K562 (cell line): ENCODE results near the gene MRPL10. TPM values are rescaled to one million over a fixed set of nuclear protein-coding genes. Genes with fewer than 3 reads are reported as not detected.

Experiments used
- RBM17 ChIP-seq: fragments of 200-400 bp; formaldehyde crosslinking; IDR thresholded peaks from 2 replicates; pipeline ENCODE4 v1.6.1; 2017; ENCODE audit warnings: low read depth, mild to moderate bottlenecking, low read length, borderline replicate concordance
- TCFL5 ChIP-seq: fragments of 250-450 bp; sonication (Bioruptor Pico); conservative IDR thresholded peaks from 2 replicates; pipeline ENCODE4 v1.6.1; 2021; ENCODE audit warnings: mild to moderate bottlenecking, moderate library complexity, matching md5 sums
- ZNF3 ChIP-seq: fragments of 250-450 bp; sonication (Bioruptor Pico); IDR thresholded peaks from 2 replicates; pipeline ENCODE4 v1.5.0; 2021; ENCODE audit warnings: mild to moderate bottlenecking, moderate library complexity
- ZNF695 ChIP-seq: fragments of 450-650 bp; formaldehyde crosslinking; IDR thresholded peaks from 2 replicates; pipeline ENCODE4 v1.4.0; 2020; ENCODE audit warnings: mild to moderate bottlenecking, moderate library complexity
- ZNF76 ChIP-seq: fragments of 250-450 bp; sonication (Bioruptor Pico); IDR thresholded peaks from 2 replicates; pipeline ENCODE4 v1.4.0; 2020; ENCODE audit warnings: mild to moderate bottlenecking, moderate library complexity, borderline replicate concordance
- ZSCAN32 ChIP-seq: fragments of 450-650 bp; formaldehyde crosslinking; IDR thresholded peaks from 2 replicates; pipeline ENCODE4 v1.4.0; 2020; ENCODE audit warnings: mild to moderate bottlenecking, moderate library complexity
- polyA plus RNA-seq, 8 experiments: library from polyadenylated mRNA; depleted of rRNA in 4 of 8; stranded (reverse) in 5 of 8; unstranded in 3 of 8; fragments of >200 nt; fragmentation: Nextera tagmentation in 2 of 8; fragmentation: Illumina TruSeq in 1 of 8; extraction: Ambion mirVana in 2 of 8; extraction: Trizol in 1 of 8; gene quantifications; 2 replicates each; pipeline versions ENCODE4 v1.2.1 to v1.2.3, GENCODE V29; 2011 to 2014; ENCODE audit warnings: inconsistent platforms in 1 of 8, missing spikeins in 1 of 8
- total RNA-seq, 7 experiments: library from RNA; depleted of rRNA in 6 of 7; stranded (reverse); fragments of >200 nt in 6 of 7; fragmentation: Illumina TruSeq in 2 of 7; extraction: Trizol in 2 of 7; gene quantifications; 2 replicates each; pipeline versions ENCODE4 v1.2.1 to v1.2.3, GENCODE V29; 2011 to 2021; ENCODE audit warnings: low replicate concordance in 1 of 7
- TF ChIP-seq, protein P1 (sequence below): fragments of 450-650 bp; formaldehyde crosslinking; conservative IDR thresholded peaks from 2 replicates; pipeline ENCODE4 v1.4.0; 2022; ENCODE audit warnings: mild to moderate bottlenecking, missing genetic modification characterization
- TF ChIP-seq, protein P2 (sequence below): fragments of 450-650 bp; IDR thresholded peaks from 2 replicates; pipeline ENCODE4 v1.6.1; 2018; ENCODE audit warnings: mild to moderate bottlenecking, low read depth; ENCODE audit not compliant: partially characterized antibody
- TF ChIP-seq, protein P3 (sequence below): fragments of 200-600 bp; sonication (generic); IDR thresholded peaks from one replicate; pipeline ENCODE4 v1.6.1; 2012; ENCODE audit warnings: mild to moderate bottlenecking, low read depth, low read length, inconsistent platforms
- TF ChIP-seq, protein P4 (sequence below): fragments of 250-450 bp; sonication (Bioruptor Pico); IDR thresholded peaks from 2 replicates; pipeline ENCODE4 v1.5.0; 2021

The MRPL10 gene
- total and polyA plus RNA-seq, 9 of the 15 experiments (the other 6 are each of a cell fraction or from before 2014, with no cell fraction given): 27.8 to 105 (median 67.3) TPM

DNA sequence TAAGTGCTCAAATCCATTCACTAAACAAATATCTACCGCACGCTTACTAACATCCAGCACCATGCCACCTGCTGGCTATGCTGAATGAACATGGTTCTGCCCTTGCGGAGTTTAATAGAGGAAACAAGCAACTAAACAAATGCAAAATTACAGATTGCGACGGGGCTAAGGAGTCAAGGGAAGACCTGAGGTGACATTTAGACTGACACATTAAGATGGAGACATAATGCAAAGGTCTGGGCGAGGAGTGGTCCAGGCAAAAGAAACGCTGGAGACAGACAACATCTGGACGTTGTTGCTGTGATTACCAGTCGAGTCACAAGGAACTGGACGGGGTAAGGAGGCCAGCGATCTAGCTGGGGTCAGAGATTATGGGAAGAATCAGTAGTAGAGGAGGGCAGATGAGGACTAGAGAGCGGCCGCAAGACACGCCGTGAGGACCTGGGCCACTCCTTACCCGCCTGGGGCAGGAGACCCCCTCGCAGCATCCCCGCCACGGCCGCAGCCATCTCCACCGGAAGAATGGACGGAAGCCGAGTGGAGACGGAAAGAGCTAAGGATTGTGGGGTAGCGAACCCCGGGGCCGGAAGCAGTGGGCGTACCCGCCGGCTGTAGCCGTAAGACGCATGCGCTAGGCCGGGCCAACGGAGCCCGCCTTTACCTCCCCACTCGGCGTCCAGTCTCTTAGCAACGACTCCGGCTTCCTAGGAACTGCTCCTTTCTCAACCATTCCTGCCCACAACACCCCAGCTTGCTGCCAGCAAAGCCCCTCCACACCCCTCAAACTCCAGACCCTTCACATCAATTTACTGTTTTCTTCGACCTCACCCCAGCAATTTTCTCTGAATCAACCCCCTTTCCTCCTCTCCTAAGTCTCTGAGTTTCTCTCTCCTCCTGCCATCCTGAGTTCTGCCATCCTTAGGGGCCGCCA, at the start of gene MRPL10, which contains the start of gene LRRC46 (continued):
- TF ChIP-seq, protein P1, sequence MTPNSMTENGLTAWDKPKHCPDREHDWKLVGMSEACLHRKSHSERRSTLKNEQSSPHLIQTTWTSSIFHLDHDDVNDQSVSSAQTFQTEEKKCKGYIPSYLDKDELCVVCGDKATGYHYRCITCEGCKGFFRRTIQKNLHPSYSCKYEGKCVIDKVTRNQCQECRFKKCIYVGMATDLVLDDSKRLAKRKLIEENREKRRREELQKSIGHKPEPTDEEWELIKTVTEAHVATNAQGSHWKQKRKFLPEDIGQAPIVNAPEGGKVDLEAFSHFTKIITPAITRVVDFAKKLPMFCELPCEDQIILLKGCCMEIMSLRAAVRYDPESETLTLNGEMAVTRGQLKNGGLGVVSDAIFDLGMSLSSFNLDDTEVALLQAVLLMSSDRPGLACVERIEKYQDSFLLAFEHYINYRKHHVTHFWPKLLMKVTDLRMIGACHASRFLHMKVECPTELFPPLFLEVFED (CRISPR knock-in tag): 0 out of 2 replicates have a peak, but pooled peaks have one; percentile 18
- TF ChIP-seq, protein P2, sequence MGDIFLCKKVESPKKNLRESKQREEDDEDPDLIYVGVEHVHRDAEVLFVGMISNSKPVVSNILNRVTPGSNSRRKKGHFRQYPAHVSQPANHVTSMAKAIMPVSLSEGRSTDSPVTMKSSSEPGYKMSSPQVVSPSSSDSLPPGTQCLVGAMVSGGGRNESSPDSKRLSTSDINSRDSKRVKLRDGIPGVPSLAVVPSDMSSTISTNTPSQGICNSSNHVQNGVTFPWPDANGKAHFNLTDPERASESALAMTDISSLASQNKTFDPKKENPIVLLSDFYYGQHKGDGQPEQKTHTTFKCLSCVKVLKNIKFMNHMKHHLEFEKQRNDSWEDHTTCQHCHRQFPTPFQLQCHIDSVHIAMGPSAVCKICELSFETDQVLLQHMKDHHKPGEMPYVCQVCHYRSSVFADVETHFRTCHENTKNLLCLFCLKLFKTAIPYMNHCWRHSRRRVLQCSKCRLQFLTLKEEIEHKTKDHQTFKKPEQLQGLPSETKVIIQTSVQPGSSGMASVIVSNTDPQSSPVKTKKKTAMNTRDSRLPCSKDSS: no peak
- TF ChIP-seq, protein P3, sequence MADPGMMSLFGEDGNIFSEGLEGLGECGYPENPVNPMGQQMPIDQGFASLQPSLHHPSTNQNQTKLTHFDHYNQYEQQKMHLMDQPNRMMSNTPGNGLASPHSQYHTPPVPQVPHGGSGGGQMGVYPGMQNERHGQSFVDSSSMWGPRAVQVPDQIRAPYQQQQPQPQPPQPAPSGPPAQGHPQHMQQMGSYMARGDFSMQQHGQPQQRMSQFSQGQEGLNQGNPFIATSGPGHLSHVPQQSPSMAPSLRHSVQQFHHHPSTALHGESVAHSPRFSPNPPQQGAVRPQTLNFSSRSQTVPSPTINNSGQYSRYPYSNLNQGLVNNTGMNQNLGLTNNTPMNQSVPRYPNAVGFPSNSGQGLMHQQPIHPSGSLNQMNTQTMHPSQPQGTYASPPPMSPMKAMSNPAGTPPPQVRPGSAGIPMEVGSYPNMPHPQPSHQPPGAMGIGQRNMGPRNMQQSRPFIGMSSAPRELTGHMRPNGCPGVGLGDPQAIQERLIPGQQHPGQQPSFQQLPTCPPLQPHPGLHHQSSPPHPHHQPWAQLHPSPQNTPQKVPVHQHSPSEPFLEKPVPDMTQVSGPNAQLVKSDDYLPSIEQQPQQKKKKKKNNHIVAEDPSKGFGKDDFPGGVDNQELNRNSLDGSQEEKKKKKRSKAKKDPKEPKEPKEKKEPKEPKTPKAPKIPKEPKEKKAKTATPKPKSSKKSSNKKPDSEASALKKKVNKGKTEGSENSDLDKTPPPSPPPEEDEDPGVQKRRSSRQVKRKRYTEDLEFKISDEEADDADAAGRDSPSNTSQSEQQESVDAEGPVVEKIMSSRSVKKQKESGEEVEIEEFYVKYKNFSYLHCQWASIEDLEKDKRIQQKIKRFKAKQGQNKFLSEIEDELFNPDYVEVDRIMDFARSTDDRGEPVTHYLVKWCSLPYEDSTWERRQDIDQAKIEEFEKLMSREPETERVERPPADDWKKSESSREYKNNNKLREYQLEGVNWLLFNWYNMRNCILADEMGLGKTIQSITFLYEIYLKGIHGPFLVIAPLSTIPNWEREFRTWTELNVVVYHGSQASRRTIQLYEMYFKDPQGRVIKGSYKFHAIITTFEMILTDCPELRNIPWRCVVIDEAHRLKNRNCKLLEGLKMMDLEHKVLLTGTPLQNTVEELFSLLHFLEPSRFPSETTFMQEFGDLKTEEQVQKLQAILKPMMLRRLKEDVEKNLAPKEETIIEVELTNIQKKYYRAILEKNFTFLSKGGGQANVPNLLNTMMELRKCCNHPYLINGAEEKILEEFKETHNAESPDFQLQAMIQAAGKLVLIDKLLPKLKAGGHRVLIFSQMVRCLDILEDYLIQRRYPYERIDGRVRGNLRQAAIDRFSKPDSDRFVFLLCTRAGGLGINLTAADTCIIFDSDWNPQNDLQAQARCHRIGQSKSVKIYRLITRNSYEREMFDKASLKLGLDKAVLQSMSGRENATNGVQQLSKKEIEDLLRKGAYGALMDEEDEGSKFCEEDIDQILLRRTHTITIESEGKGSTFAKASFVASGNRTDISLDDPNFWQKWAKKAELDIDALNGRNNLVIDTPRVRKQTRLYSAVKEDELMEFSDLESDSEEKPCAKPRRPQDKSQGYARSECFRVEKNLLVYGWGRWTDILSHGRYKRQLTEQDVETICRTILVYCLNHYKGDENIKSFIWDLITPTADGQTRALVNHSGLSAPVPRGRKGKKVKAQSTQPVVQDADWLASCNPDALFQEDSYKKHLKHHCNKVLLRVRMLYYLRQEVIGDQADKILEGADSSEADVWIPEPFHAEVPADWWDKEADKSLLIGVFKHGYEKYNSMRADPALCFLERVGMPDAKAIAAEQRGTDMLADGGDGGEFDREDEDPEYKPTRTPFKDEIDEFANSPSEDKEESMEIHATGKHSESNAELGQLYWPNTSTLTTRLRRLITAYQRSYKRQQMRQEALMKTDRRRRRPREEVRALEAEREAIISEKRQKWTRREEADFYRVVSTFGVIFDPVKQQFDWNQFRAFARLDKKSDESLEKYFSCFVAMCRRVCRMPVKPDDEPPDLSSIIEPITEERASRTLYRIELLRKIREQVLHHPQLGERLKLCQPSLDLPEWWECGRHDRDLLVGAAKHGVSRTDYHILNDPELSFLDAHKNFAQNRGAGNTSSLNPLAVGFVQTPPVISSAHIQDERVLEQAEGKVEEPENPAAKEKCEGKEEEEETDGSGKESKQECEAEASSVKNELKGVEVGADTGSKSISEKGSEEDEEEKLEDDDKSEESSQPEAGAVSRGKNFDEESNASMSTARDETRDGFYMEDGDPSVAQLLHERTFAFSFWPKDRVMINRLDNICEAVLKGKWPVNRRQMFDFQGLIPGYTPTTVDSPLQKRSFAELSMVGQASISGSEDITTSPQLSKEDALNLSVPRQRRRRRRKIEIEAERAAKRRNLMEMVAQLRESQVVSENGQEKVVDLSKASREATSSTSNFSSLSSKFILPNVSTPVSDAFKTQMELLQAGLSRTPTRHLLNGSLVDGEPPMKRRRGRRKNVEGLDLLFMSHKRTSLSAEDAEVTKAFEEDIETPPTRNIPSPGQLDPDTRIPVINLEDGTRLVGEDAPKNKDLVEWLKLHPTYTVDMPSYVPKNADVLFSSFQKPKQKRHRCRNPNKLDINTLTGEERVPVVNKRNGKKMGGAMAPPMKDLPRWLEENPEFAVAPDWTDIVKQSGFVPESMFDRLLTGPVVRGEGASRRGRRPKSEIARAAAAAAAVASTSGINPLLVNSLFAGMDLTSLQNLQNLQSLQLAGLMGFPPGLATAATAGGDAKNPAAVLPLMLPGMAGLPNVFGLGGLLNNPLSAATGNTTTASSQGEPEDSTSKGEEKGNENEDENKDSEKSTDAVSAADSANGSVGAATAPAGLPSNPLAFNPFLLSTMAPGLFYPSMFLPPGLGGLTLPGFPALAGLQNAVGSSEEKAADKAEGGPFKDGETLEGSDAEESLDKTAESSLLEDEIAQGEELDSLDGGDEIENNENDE: no peak
- TF ChIP-seq ZNF695 (CRISPR knock-in tag) (no peak), TCFL5 (CRISPR knock-in tag) (no peak), RBM17 (no peak), ZNF76 (CRISPR knock-in tag) (peak; percentile 47; the same call in 1 of the 2 replicates), ZSCAN32 (CRISPR knock-in tag) (no peak), ZNF3 (CRISPR knock-in tag) (no peak)
- TF ChIP-seq, protein P4, sequence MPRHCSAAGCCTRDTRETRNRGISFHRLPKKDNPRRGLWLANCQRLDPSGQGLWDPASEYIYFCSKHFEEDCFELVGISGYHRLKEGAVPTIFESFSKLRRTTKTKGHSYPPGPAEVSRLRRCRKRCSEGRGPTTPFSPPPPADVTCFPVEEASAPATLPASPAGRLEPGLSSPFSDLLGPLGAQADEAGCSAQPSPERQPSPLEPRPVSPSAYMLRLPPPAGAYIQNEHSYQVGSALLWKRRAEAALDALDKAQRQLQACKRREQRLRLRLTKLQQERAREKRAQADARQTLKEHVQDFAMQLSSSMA (CRISPR knock-in tag): no peak
